Osteocyte (in vitro differentiated cells): Measurements from ENCODE around the gene GATA2. TPM values are rescaled to one million over a fixed set of nuclear protein-coding genes. Genes with fewer than 3 reads are reported as not detected.

Source experiments
- DNase-seq: peaks from one replicate; pipeline ENCODE4 v3.0.0; 2021; ENCODE audit warnings: mixed read lengths; ENCODE audit not compliant: unreplicated experiment; ENCODE audit errors: extremely low spot score
- H3K27ac Mint-ChIP-seq: one replicate; pipeline ENCODE4 v1.8.0; 2021; ENCODE audit warnings: mild to moderate bottlenecking, mixed read lengths; ENCODE audit not compliant: unreplicated experiment
- H3K27me3 Mint-ChIP-seq: one replicate; pipeline ENCODE4 v1.8.0; 2021; ENCODE audit warnings: mixed read lengths; ENCODE audit not compliant: unreplicated experiment
- H3K36me3 Mint-ChIP-seq: one replicate; pipeline ENCODE4 v1.8.0; 2021; ENCODE audit warnings: mixed read lengths; ENCODE audit not compliant: unreplicated experiment
- H3K4me1 Mint-ChIP-seq: one replicate; pipeline ENCODE4 v1.8.0; 2021; ENCODE audit warnings: mixed read lengths; ENCODE audit not compliant: unreplicated experiment
- H3K4me3 Mint-ChIP-seq: one replicate; pipeline ENCODE4 v1.8.0; 2021; ENCODE audit warnings: mild to moderate bottlenecking, moderate library complexity, mixed read lengths; ENCODE audit not compliant: unreplicated experiment
- H3K9me3 Mint-ChIP-seq: one replicate; pipeline ENCODE4 v1.8.0; 2021; ENCODE audit warnings: mixed read lengths; ENCODE audit not compliant: unreplicated experiment
- total RNA-seq: library from RNA; stranded (reverse); gene quantifications from 2 replicates; pipeline ENCODE4 v1.2.1, GENCODE V29; 2021
- TF ChIP-seq, protein P1 (sequence below): fragments of 200-600 bp; sonication (generic); IDR thresholded peaks from 2 replicates; pipeline ENCODE4 v1.5.0; 2021; ENCODE audit warnings: antibody characterized with exemption, mild to moderate bottlenecking, moderate library complexity

GATA2 gene
- total RNA-seq, 1 donor from 2014 or later, result 0.67 TPM

DNA sequence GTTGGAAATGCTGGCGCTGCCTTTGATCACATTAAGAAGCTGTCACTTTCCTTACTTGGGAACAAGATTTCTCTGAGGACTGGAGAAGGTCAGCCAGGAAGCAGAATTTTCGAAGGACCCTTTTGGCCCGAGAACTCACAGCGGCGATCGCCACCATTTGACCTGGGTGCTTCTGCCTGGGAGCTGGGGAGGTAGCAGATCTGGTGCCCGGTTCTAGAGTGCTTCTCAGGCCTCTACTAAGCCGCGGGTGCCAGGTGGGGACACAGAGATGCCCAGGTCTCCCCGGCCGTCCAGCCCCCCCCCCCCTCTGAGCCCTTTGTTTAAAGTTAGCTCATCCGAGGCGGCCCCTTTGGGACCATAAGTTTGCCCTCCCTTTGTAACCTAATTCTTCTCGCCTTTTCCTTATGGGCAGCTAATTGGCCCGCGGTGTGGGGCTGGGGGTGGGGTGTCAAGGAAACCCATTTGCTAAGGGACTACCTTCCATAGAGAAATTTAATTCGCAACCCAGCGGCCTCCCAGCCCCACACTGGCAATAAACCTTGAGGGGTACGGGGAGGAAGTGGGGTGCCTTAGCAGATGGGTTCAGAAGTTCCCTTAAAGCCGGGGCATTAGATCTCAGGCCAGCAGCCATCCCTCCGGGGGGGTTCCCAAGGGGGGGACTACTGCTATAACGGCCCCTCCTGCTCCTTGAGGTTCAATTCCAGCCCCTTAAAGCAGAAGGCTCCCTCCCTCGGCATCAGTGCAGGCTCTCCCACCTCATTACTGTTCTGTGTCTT is 1.9 kb downstream of the GATA2 start:
- Mint-ChIP-seq H3K36me3 (no peaks in the 10 kb centered on the region), H3K4me1 (peaks cover 23% of the 10 kb centered on the region), H3K9me3 (no peaks in the 10 kb centered on the region), H3K27me3 (peaks cover 52% of the 10 kb centered on the region), H3K4me3 (no peak overlapping the region), H3K27ac (no peak overlapping the region)
- DNase-seq, result peak; percentile 72
- TF ChIP-seq, protein P1, sequence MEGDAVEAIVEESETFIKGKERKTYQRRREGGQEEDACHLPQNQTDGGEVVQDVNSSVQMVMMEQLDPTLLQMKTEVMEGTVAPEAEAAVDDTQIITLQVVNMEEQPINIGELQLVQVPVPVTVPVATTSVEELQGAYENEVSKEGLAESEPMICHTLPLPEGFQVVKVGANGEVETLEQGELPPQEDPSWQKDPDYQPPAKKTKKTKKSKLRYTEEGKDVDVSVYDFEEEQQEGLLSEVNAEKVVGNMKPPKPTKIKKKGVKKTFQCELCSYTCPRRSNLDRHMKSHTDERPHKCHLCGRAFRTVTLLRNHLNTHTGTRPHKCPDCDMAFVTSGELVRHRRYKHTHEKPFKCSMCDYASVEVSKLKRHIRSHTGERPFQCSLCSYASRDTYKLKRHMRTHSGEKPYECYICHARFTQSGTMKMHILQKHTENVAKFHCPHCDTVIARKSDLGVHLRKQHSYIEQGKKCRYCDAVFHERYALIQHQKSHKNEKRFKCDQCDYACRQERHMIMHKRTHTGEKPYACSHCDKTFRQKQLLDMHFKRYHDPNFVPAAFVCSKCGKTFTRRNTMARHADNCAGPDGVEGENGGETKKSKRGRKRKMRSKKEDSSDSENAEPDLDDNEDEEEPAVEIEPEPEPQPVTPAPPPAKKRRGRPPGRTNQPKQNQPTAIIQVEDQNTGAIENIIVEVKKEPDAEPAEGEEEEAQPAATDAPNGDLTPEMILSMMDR, result no peak

DNA sequence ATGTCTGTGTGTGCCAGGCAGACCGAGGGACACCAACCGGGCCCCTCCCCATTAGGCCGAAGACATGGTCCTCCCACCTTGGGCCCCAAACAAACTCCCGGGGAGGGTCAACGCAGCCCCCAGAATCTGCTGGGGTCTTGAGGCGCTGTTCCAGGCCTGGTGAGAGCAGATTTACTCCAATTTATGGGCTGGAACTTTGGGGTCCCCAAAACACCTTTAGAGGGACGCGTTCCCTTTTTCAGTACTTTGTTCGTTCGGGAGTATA is 2.4 kb downstream of the GATA2 start:
- Mint-ChIP-seq H3K27me3 (peaks cover 48% of the 10 kb centered on the region), H3K9me3 (no peaks in the 10 kb centered on the region), H3K4me3 (no peak overlapping the region), H3K36me3 (no peaks in the 10 kb centered on the region), H3K4me1 (peaks cover 23% of the 10 kb centered on the region), H3K27ac (no peak overlapping the region)
- no peak for DNase-seq
- TF ChIP-seq, protein P1, result no peak

DNA sequence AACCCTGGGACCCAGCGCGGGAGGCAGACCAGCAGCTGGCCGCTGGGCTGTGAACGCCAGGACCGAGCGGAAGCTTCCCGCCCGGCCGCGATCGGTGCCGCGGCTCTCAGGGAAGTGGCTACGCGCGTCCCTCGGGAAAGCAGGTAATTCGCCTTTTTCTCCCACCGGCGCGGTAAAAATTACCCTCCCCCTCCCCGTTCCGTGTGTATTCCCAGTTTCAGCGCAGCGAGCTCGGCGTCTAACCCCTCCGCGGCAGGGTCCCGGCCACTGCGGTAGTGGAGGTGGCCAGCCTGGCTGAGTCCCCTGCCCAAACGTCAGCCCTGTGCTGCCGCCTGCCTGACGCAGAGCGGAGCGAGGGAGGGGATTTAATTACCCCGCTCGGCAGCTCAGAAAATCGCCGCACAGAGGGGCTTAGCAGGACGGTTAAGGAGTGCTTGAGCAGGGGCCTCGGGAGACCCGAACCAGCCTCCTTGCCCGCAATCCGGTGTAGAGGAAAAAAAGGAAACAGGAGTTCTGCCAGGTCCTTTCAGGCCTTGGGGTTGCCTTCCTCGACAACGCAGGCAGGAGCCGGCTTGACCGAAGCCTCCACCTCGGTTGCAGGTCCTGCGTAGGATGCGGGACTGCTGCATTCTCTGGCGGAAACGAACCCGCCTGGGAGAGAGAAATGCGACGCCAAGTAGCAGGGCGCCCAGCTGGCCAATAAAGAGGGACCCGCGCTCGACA is 2.9 kb downstream of the GATA2 start:
- DNase-seq, result no peak
- no peaks in the 10 kb centered on the region for H3K36me3 Mint-ChIP-seq
- H3K4me1 Mint-ChIP-seq, result peaks cover 23% of the 10 kb centered on the region
- no peaks in the 10 kb centered on the region for H3K9me3 Mint-ChIP-seq
- TF ChIP-seq, protein P1, result peak; percentile 27
- H3K27ac Mint-ChIP-seq, result peak overlapping the region; percentile 60
- peak overlapping the region; percentile 74 for H3K4me3 Mint-ChIP-seq
- H3K27me3 Mint-ChIP-seq, result peaks cover 49% of the 10 kb centered on the region

DNA sequence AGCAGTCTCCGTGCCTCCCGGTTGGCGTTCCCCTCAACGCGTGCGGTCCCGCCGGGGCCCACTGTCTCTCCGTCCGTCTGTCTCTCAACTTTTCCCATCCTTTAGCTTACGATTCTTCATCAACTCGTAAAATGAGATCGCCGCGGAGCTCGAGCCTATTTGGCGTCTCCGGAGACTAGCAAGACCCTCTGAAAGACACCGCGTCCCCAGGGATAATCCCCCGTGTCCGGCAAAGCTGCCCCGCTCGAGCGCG is 3.4 kb downstream of the GATA2 start:
- DNase-seq, result no peak
- TF ChIP-seq, protein P1, result no peak
- Mint-ChIP-seq H3K36me3 (no peaks in the 10 kb centered on the region), H3K27me3 (peaks cover 50% of the 10 kb centered on the region), H3K9me3 (no peaks in the 10 kb centered on the region), H3K4me3 (peak overlapping the region; percentile 74), H3K4me1 (peaks cover 26% of the 10 kb centered on the region), H3K27ac (peak overlapping the region; percentile 52)

- H3K27me3 Mint-ChIP-seq, result peaks cover 46% of the 10 kb centered on the region
- H3K4me3 Mint-ChIP-seq, result peak overlapping the region; percentile 74
- H3K4me1 Mint-ChIP-seq, result peaks cover 30% of the 10 kb centered on the region
- TF ChIP-seq, protein P1, result no peak
- no peak for DNase-seq
- no peaks in the 10 kb centered on the region for H3K9me3 Mint-ChIP-seq
- H3K27ac Mint-ChIP-seq, result no peak overlapping the region
- H3K36me3 Mint-ChIP-seq, result no peaks in the 10 kb centered on the region
These were observed 3.9 kb downstream of the GATA2 start for GRCh38 chr3:128488991-128489673.
